KMS-11 (cell line): ENCODE results near the gene CFAP97D2.

Source experiments
- H2AFZ ChIP-seq: fragments of 200-600 bp; sonication (generic); 2 replicates; pipeline ENCODE4 v1.6.1; 2016; ENCODE audit warnings: antibody characterized with exemption, mixed run types, low read depth
- H3K27ac ChIP-seq: fragments of 200-600 bp; sonication (generic); 2 replicates; pipeline ENCODE4 v1.6.1; 2016; ENCODE audit warnings: mild to moderate bottlenecking, mixed run types
- H3K27me3 ChIP-seq: fragments of 200-600 bp; sonication (generic); 2 replicates; pipeline ENCODE4 v1.6.1; 2017; ENCODE audit warnings: mild to moderate bottlenecking, low read depth, mixed run types, moderate library complexity; ENCODE audit not compliant: insufficient read depth
- H3K36me3 ChIP-seq: fragments of 200-600 bp; sonication (generic); 2 replicates; pipeline ENCODE4 v1.6.1; 2017; ENCODE audit warnings: mild to moderate bottlenecking, mixed run types; ENCODE audit not compliant: insufficient read depth
- H3K4me1 ChIP-seq: fragments of 200-600 bp; sonication (generic); 2 replicates; pipeline ENCODE4 v1.6.1; 2016; ENCODE audit warnings: mild to moderate bottlenecking, low read depth, mixed run types; ENCODE audit not compliant: poor library complexity, severe bottlenecking
- H3K4me2 ChIP-seq: fragments of 200-600 bp; sonication (generic); 2 replicates; pipeline ENCODE4 v1.7.0; 2016; ENCODE audit warnings: mild to moderate bottlenecking, mixed run types
- H3K4me3 ChIP-seq: fragments of 200-600 bp; sonication (generic); IDR thresholded peaks from 2 replicates; pipeline ENCODE4 v1.6.1; 2017; ENCODE audit warnings: low read depth, low read length, mixed read lengths; ENCODE audit not compliant: insufficient read depth
- H3K79me2 ChIP-seq: fragments of 200-600 bp; sonication (generic); 2 replicates; pipeline ENCODE4 v1.6.1; 2016; ENCODE audit warnings: low read depth, mixed run types; ENCODE audit not compliant: insufficient read depth
- H3K9ac ChIP-seq: fragments of 200-600 bp; sonication (generic); 2 replicates; pipeline ENCODE4 v1.6.1; 2016; ENCODE audit warnings: mild to moderate bottlenecking, mixed run types
- H4K20me1 ChIP-seq: fragments of 200-600 bp; sonication (generic); 2 replicates; pipeline ENCODE4 v1.6.1; 2016; ENCODE audit warnings: mild to moderate bottlenecking, mixed run types; ENCODE audit not compliant: insufficient read depth
- TF ChIP-seq, protein P1 (sequence below): fragments of 200-600 bp; sonication (generic); conservative IDR thresholded peaks from 2 replicates; pipeline ENCODE4 v1.6.1; 2017; ENCODE audit warnings: low read depth, mild to moderate bottlenecking, antibody characterized with exemption, low read length, moderate library complexity, mixed read lengths

Gene CFAP97D2

GRCh38 chr13:114140906-114141250 is 38.2 kb upstream of the CFAP97D2 start:
- TF ChIP-seq, protein P1, sequence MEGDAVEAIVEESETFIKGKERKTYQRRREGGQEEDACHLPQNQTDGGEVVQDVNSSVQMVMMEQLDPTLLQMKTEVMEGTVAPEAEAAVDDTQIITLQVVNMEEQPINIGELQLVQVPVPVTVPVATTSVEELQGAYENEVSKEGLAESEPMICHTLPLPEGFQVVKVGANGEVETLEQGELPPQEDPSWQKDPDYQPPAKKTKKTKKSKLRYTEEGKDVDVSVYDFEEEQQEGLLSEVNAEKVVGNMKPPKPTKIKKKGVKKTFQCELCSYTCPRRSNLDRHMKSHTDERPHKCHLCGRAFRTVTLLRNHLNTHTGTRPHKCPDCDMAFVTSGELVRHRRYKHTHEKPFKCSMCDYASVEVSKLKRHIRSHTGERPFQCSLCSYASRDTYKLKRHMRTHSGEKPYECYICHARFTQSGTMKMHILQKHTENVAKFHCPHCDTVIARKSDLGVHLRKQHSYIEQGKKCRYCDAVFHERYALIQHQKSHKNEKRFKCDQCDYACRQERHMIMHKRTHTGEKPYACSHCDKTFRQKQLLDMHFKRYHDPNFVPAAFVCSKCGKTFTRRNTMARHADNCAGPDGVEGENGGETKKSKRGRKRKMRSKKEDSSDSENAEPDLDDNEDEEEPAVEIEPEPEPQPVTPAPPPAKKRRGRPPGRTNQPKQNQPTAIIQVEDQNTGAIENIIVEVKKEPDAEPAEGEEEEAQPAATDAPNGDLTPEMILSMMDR, result no peak
- no peak overlapping the region for H3K4me2 ChIP-seq
- no peak overlapping the region for H2AFZ ChIP-seq
- no peak overlapping the region for H3K4me3 ChIP-seq
- no peaks in the 10 kb centered on the region for H3K4me1 ChIP-seq
- H3K27me3 ChIP-seq, result no peaks in the 10 kb centered on the region
- H3K9ac ChIP-seq, result no peak overlapping the region
- no peaks in the 10 kb centered on the region for H3K79me2 ChIP-seq
- no peaks in the 10 kb centered on the region for H3K36me3 ChIP-seq
- H3K27ac ChIP-seq, result no peak overlapping the region
- no peaks in the 10 kb centered on the region for H4K20me1 ChIP-seq

GRCh38 chr13:114141261-114141996 is 37.6 kb upstream of the CFAP97D2 start:
- Histone ChIP-seq H3K79me2 (no peaks in the 10 kb centered on the region), H2AFZ (no peak overlapping the region), H3K9ac (no peak overlapping the region), H3K4me3 (no peak overlapping the region), H3K27ac (no peak overlapping the region), H4K20me1 (no peaks in the 10 kb centered on the region), H3K27me3 (no peaks in the 10 kb centered on the region), H3K4me1 (no peaks in the 10 kb centered on the region), H3K36me3 (no peaks in the 10 kb centered on the region), H3K4me2 (no peak overlapping the region)
- TF ChIP-seq, protein P1, result no peak

DNA sequence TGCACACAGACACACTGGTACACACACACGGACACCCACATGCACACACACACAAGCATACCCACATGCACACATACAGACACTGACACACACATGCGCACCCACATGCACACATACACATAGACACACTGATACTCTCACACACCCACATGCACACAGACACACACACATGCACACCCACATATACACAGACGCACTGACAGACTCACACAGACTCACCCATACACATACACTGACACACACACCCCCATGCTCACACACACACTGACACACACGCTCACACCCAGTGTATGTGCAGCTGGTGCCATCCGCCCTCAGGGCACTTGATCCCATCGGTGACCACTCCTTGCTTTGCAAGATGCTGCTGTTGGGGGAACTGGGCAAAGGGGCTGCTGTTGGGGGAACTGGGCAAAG is 36.9 kb upstream of the CFAP97D2 start:
- TF ChIP-seq, protein P1, result no peak
- Histone ChIP-seq H3K4me3 (no peak overlapping the region), H4K20me1 (no peaks in the 10 kb centered on the region), H3K9ac (no peak overlapping the region), H3K4me1 (no peaks in the 10 kb centered on the region), H3K4me2 (no peak overlapping the region), H3K79me2 (no peaks in the 10 kb centered on the region), H3K27me3 (no peaks in the 10 kb centered on the region), H3K36me3 (no peaks in the 10 kb centered on the region), H2AFZ (no peak overlapping the region), H3K27ac (no peak overlapping the region)

DNA sequence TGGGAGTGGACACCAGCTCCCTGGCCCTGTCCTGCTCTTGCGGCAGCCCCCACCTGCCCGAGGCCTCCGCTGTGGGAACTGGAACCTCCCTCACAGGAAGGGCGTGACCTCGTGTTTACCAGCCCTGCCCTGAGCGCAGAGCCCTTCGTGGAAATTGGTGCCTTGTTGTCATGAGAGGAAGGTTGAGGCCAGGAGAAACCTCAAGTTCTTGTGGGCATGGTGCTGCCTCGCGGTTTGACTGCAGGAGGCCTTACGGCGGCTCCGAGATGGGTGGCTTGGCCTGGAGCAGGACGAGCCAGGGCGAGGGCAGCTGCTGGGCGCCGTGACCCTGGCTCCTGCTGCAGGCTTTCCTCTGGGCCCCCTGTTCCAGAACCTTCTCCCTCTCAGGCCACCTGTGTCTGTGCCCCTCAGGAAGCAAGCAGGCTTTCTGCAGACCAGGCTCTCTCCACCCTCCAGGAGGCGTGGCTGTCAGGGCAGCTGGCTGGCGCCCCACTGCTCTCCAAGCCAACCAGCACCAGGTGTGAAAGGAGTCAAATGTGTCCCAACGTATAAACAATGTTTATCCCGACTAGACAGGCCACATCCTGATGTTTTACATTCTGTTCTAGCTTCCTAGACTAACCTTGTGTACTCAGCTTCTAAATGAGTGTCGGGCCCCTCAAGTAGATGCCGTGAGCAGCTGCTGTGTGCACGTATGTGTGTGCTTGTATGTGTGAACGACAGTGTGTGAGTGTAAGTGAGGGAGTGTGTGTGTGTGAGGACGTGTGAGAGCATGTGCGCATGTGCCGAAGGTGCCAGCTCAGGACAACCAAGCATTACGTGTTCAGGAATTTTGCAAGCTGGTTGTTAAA is 36.2 kb upstream of the CFAP97D2 start:
- TF ChIP-seq, protein P1, result no peak
- Histone ChIP-seq H4K20me1 (no peaks in the 10 kb centered on the region), H3K9ac (no peak overlapping the region), H3K4me2 (no peak overlapping the region), H3K79me2 (no peaks in the 10 kb centered on the region), H3K4me1 (peaks cover 1% of the 10 kb centered on the region), H3K4me3 (no peak overlapping the region), H3K27me3 (no peaks in the 10 kb centered on the region), H3K36me3 (no peaks in the 10 kb centered on the region), H2AFZ (no peak overlapping the region), H3K27ac (no peak overlapping the region)
